ENCODE measurements around the gene SCGB2A2.
A peak's percentile ranks its signal among the peaks of the same experiment; 100 is the strongest.

Gene SCGB2A2
- 0 reads per million in 2 donors for total RNA-seq

- DNase-seq, result no peak
These were observed at the start of gene SCGB2A2 for GRCh38 chr11:62269654-62270278. TSS of gene SCGB2A2 (plus strand) at chr11:62270158. CDS start at chr11:62270217, 59 bp downstream.

GRCh38 chr11:62221498-62221897 lies 48.5 kb upstream of the SCGB2A2 start:
- no peak for DNase-seq

GRCh38 chr11:62223095-62223494 lies 46.9 kb upstream of the SCGB2A2 start:
- no peak for DNase-seq

- no peak for DNase-seq
These were observed 36.2 kb upstream of the SCGB2A2 start for GRCh38 chr11:62233730-62234129.

GRCh38 chr11:62236187-62236586 lies 33.8 kb upstream of the SCGB2A2 start:
- DNase-seq, result no peak

GRCh38 chr11:62237499-62237898 lies 32.5 kb upstream of the SCGB2A2 start:
- no peak for DNase-seq

GRCh38 chr11:62238151-62238550 lies 31.8 kb upstream of the SCGB2A2 start:
- DNase-seq, result no peak

- no peak for DNase-seq
These were observed 28.9 kb upstream of the SCGB2A2 start for GRCh38 chr11:62241095-62241494.

- DNase-seq, result no peak
These were observed 27.9 kb upstream of the SCGB2A2 start, which contains the start of gene SCGB1D2 for GRCh38 chr11:62242021-62242420. TSS of gene SCGB1D2 (plus strand) at chr11:62242239. CDS start at chr11:62242308, 69 bp downstream.

- peak in 1 of 5 experiments; percentile 26 for DNase-seq
These were observed 24.6 kb upstream of the SCGB2A2 start for GRCh38 chr11:62245271-62245753.

- no peak for DNase-seq
These were observed 18.3 kb upstream of the SCGB2A2 start for GRCh38 chr11:62251698-62252097.

GRCh38 chr11:62253999-62254542 lies 15.9 kb upstream of the SCGB2A2 start:
- DNase-seq, result peak in 1 of 5 experiments; percentile 7

- DNase-seq, result no peak
These were observed 13.7 kb upstream of the SCGB2A2 start for GRCh38 chr11:62256281-62256680.

- no peak for DNase-seq
These were observed 9.6 kb upstream of the SCGB2A2 start for GRCh38 chr11:62260261-62260953.

- no peak for DNase-seq
These were observed 6.0 kb upstream of the SCGB2A2 start for GRCh38 chr11:62264004-62264403.

- DNase-seq, result no peak
These were observed 3.4 kb upstream of the SCGB2A2 start for GRCh38 chr11:62266558-62266957.

GRCh38 chr11:62267050-62267449 lies 2.9 kb upstream of the SCGB2A2 start:
- DNase-seq, result no peak

GRCh38 chr11:62267576-62267975 lies 2.4 kb upstream of the SCGB2A2 start:
- DNase-seq, result no peak

GRCh38 chr11:62273284-62273683 lies 3.3 kb downstream of the SCGB2A2 start:
- no peak for DNase-seq

- DNase-seq, result no peak
These were observed 3.9 kb downstream of the SCGB2A2 start for GRCh38 chr11:62273789-62274275.

GRCh38 chr11:62280452-62280851 lies 10.5 kb downstream of the SCGB2A2 start:
- DNase-seq, result no peak

GRCh38 chr11:62295504-62295903 lies 25.5 kb downstream of the SCGB2A2 start:
- peak in 1 of 5 experiments; percentile 24 for DNase-seq

- DNase-seq, result no peak
These were observed 29.0 kb downstream of the SCGB2A2 start, which contains the start of gene SCGB1D4 for GRCh38 chr11:62298975-62299374. TSS of gene SCGB1D4 (minus strand) at chr11:62299075. CDS start at chr11:62299010, 65 bp downstream.

Measured in T-helper 2 cell (primary cell).